Karpas-422 (cell line): ENCODE data around the gene SLC6A1. TPM values are rescaled to one million over a fixed set of nuclear protein-coding genes. Genes with fewer than 3 reads are reported as not detected.

Experiments
- DNase-seq: peaks from one replicate; pipeline ENCODE4 v3.0.0-alpha.2; 2015
- H2AFZ ChIP-seq: fragments of 200-600 bp; sonication (generic); 2 replicates; pipeline ENCODE4 v1.6.1; 2014; ENCODE audit warnings: antibody characterized with exemption, low read length, mixed read lengths
- H3K27ac ChIP-seq: fragments of 200-600 bp; sonication (generic); 2 replicates; pipeline ENCODE4 v1.5.1; 2014; ENCODE audit warnings: mild to moderate bottlenecking, low read length, moderate library complexity
- H3K27me3 ChIP-seq: fragments of 200-600 bp; sonication (generic); 2 replicates; pipeline ENCODE4 v1.6.1; 2014; ENCODE audit warnings: low read length, mixed read lengths
- H3K36me3 ChIP-seq: fragments of 200-600 bp; sonication (generic); 2 replicates; pipeline ENCODE4 v1.6.1; 2014; ENCODE audit warnings: low read length, mixed read lengths; ENCODE audit not compliant: insufficient read depth
- H3K4me1 ChIP-seq: fragments of 200-600 bp; sonication (generic); 2 replicates; pipeline ENCODE4 v1.6.1; 2014; ENCODE audit warnings: mild to moderate bottlenecking, low read length, mixed read lengths
- H3K4me2 ChIP-seq: fragments of 200-600 bp; sonication (generic); 2 replicates; pipeline ENCODE4 v1.6.1; 2014; ENCODE audit warnings: low read length, low read depth, mild to moderate bottlenecking; ENCODE audit not compliant: poor library complexity, severe bottlenecking
- H3K4me3 ChIP-seq: fragments of 200-600 bp; sonication (generic); 2 replicates; pipeline ENCODE4 v1.5.1; 2014; ENCODE audit warnings: mild to moderate bottlenecking, antibody characterized with exemption, low read length, mixed read lengths
- H3K79me2 ChIP-seq: fragments of 200-600 bp; sonication (generic); 2 replicates; pipeline ENCODE4 v1.6.1; 2014; ENCODE audit warnings: mild to moderate bottlenecking, low read length, mixed read lengths
- H3K9ac ChIP-seq: fragments of 200-600 bp; sonication (generic); 2 replicates; pipeline ENCODE4 v1.6.0; 2014; ENCODE audit warnings: low read length
- H3K9me2 ChIP-seq: fragments of 200-600 bp; sonication (generic), shearing (Covaris generic); replicated peaks from 2 replicates; pipeline ENCODE4 v1.6.0; 2014; ENCODE audit warnings: mild to moderate bottlenecking, low read length, moderate library complexity; ENCODE audit not compliant: insufficient read depth
- H3K9me3 ChIP-seq: fragments of 300-700, 200-600 bp; sonication (generic); 2 replicates; pipeline ENCODE4 v1.6.1; 2014; ENCODE audit warnings: low read length, mixed read lengths
- H4K20me1 ChIP-seq: fragments of 200-600 bp; sonication (generic); 2 replicates; pipeline ENCODE4 v1.6.1; 2014; ENCODE audit warnings: mild to moderate bottlenecking, antibody characterized with exemption, low read length, low read depth; ENCODE audit not compliant: insufficient read depth
- total RNA-seq: library from RNA; depleted of rRNA; stranded (reverse); fragments of >200 nt; shearing (Covaris generic); gene quantifications from 2 replicates; pipeline ENCODE4 v1.2.3, GENCODE V29; 2014; ENCODE audit warnings: low replicate concordance

Gene SLC6A1
- total RNA-seq, 1 experiment from 2014 or later, result not detected

GRCh38 chr3:10961921-10962320 lies 30.6 kb upstream of the SLC6A1 start:
- Histone ChIP-seq H3K4me3 (no peak overlapping the region), H2AFZ (no peak overlapping the region), H3K27ac (no peak overlapping the region), H3K4me1 (no peaks in the 10 kb centered on the region), H3K9me3 (no peaks in the 10 kb centered on the region), H3K9ac (no peak overlapping the region), H3K27me3 (no peaks in the 10 kb centered on the region), H3K79me2 (no peaks in the 10 kb centered on the region), H3K36me3 (no peaks in the 10 kb centered on the region), H3K9me2 (no peaks in the 10 kb centered on the region), H3K4me2 (no peak overlapping the region), H4K20me1 (no peaks in the 10 kb centered on the region; the same call in 1 of the 2 replicates)
- no peak for DNase-seq

GRCh38 chr3:10962481-10963036 lies 30.0 kb upstream of the SLC6A1 start:
- H3K9ac ChIP-seq, result no peak overlapping the region
- H3K79me2 ChIP-seq, result no peaks in the 10 kb centered on the region
- H3K9me2 ChIP-seq, result no peaks in the 10 kb centered on the region
- no peaks in the 10 kb centered on the region for H3K4me1 ChIP-seq
- H3K9me3 ChIP-seq, result no peaks in the 10 kb centered on the region
- no peaks in the 10 kb centered on the region for H3K36me3 ChIP-seq
- no peaks in the 10 kb centered on the region for H3K27me3 ChIP-seq
- no peak overlapping the region for H3K4me3 ChIP-seq
- no peak overlapping the region for H2AFZ ChIP-seq
- no peak overlapping the region for H3K4me2 ChIP-seq
- no peak for DNase-seq
- H3K27ac ChIP-seq, result no peak overlapping the region
- H4K20me1 ChIP-seq, result no peaks in the 10 kb centered on the region; the same call in 1 of the 2 replicates

GRCh38 chr3:10964537-10965167 lies 27.9 kb upstream of the SLC6A1 start:
- no peak overlapping the region for H2AFZ ChIP-seq
- H3K9me2 ChIP-seq, result no peaks in the 10 kb centered on the region

GRCh38 chr3:10968401-10968800 lies 24.1 kb upstream of the SLC6A1 start:
- Histone ChIP-seq H3K9ac (no peak overlapping the region), H4K20me1 (no peaks in the 10 kb centered on the region), H3K4me1 (no peaks in the 10 kb centered on the region), H3K36me3 (no peaks in the 10 kb centered on the region), H3K27me3 (no peaks in the 10 kb centered on the region), H3K4me3 (no peak overlapping the region), H3K4me2 (no peak overlapping the region), H3K9me2 (no peaks in the 10 kb centered on the region), H2AFZ (no peak overlapping the region), H3K27ac (no peak overlapping the region), H3K9me3 (no peaks in the 10 kb centered on the region), H3K79me2 (no peaks in the 10 kb centered on the region)
- no peak for DNase-seq

More at GRCh38 chr3:10964537-10965167, 27.9 kb upstream of the SLC6A1 start:
- H4K20me1 ChIP-seq, result no peaks in the 10 kb centered on the region; the same call in 1 of the 2 replicates
- no peaks in the 10 kb centered on the region for H3K79me2 ChIP-seq
- no peaks in the 10 kb centered on the region for H3K4me1 ChIP-seq
- no peak overlapping the region for H3K4me3 ChIP-seq
- no peak overlapping the region for H3K9ac ChIP-seq
- peak; percentile 65 for DNase-seq
- no peaks in the 10 kb centered on the region for H3K9me3 ChIP-seq
- H3K36me3 ChIP-seq, result no peaks in the 10 kb centered on the region
- H3K27me3 ChIP-seq, result no peaks in the 10 kb centered on the region
- H3K4me2 ChIP-seq, result no peak overlapping the region
- H3K27ac ChIP-seq, result no peak overlapping the region

GRCh38 chr3:10970306-10970960 lies 22.1 kb upstream of the SLC6A1 start:
- Histone ChIP-seq H3K4me2 (no peak overlapping the region), H3K4me1 (no peaks in the 10 kb centered on the region), H2AFZ (no peak overlapping the region)

DNA sequence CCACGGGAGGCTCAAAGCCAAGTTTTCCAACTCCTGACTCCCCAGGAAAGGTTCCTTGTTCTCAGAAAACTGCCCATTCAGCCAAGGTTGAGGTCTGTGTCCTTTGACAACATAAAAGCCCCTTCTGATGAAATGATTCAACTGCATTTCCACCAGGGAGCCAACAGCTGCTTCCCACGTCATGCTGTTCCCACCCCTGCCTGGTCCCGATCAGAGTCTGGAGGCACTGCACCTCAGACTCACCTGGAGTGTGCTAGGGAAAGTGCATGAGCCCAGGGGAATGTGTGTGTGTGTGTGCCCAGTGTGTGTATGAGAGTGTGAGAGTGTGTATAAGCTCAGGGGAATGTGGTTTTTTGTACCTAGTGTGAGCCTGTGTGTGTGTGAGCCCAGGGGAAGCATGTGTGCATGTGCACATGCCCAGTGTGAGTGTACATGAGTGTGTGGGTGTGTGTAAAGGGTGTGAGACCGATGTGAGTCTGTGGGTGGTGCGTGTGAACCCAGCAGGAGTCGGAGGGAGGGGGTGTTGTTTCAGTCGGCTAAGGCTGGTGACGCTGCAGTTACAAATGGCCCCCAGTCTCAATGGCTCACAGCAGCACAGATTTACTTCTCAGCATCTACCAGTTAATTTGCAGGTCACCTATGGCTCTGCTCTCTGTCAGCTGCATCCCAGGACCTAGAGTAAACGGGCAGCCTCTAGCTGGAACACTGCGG lies 20.3 kb upstream of the SLC6A1 start:
- H3K4me2 ChIP-seq, result no peak overlapping the region
- H2AFZ ChIP-seq, result no peak overlapping the region
- no peaks in the 10 kb centered on the region for H3K27me3 ChIP-seq
- H3K9ac ChIP-seq, result no peak overlapping the region
- no peaks in the 10 kb centered on the region; the same call in 1 of the 2 replicates for H3K9me3 ChIP-seq
- H3K4me3 ChIP-seq, result no peak overlapping the region
- no peaks in the 10 kb centered on the region for H3K9me2 ChIP-seq
- H3K27ac ChIP-seq, result no peak overlapping the region
- no peaks in the 10 kb centered on the region for H3K36me3 ChIP-seq
- H3K79me2 ChIP-seq, result no peaks in the 10 kb centered on the region
- H4K20me1 ChIP-seq, result no peaks in the 10 kb centered on the region
- no peaks in the 10 kb centered on the region for H3K4me1 ChIP-seq
- no peak for DNase-seq

More at GRCh38 chr3:10970306-10970960, 22.1 kb upstream of the SLC6A1 start:
- Histone ChIP-seq H3K9me3 (no peaks in the 10 kb centered on the region), H3K4me3 (no peak overlapping the region), H3K79me2 (no peaks in the 10 kb centered on the region), H3K9ac (no peak overlapping the region), H3K27me3 (no peaks in the 10 kb centered on the region), H3K27ac (no peak overlapping the region), H3K9me2 (no peaks in the 10 kb centered on the region), H4K20me1 (no peaks in the 10 kb centered on the region), H3K36me3 (no peaks in the 10 kb centered on the region)
- no peak for DNase-seq

DNA sequence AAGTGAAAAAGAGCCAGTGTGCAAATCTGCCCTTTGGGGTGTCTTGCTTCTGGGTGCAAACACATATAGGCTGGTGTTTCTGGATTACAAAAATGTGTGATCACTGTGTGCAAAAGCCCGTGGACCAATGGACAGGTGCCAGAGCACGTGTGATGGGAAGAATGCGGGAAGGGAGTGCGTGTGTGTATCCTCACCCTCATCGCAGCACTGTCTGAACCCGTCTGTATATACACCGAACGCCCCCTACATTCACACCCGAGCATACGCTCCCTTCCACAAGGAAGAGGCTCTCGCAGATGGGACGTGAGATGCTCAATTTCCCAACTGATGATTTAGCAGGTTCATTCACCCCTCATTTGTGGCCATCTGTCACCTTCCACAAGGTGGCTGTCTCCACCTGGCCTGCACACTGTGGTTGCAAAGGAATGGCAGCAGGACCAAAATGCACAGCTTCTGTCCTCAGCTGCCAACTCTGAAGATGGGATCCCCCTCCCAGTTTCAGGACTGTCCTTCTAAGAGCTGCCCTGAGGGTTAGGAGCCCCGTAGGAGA lies 19.4 kb upstream of the SLC6A1 start:
- no peak overlapping the region for H2AFZ ChIP-seq
- H3K4me3 ChIP-seq, result no peak overlapping the region
- H3K9me2 ChIP-seq, result no peaks in the 10 kb centered on the region
- no peaks in the 10 kb centered on the region for H3K36me3 ChIP-seq
- no peak overlapping the region for H3K9ac ChIP-seq
- no peak overlapping the region for H3K4me2 ChIP-seq
- no peaks in the 10 kb centered on the region; the same call in 1 of the 2 replicates for H3K9me3 ChIP-seq
- DNase-seq, result no peak
- no peaks in the 10 kb centered on the region for H3K4me1 ChIP-seq
- H3K27me3 ChIP-seq, result no peaks in the 10 kb centered on the region
- no peak overlapping the region for H3K27ac ChIP-seq
- no peaks in the 10 kb centered on the region for H3K79me2 ChIP-seq
- no peaks in the 10 kb centered on the region for H4K20me1 ChIP-seq

GRCh38 chr3:10974131-10974530 lies 18.4 kb upstream of the SLC6A1 start:
- DNase-seq, result no peak
- no peaks in the 10 kb centered on the region; the same call in 1 of the 2 replicates for H3K9me3 ChIP-seq

More at GRCh38 chr3:10974131-10974530, 18.4 kb upstream of the SLC6A1 start:
- no peak overlapping the region for H3K4me2 ChIP-seq
- no peak overlapping the region for H3K27ac ChIP-seq
- H3K27me3 ChIP-seq, result no peaks in the 10 kb centered on the region
- no peaks in the 10 kb centered on the region for H3K36me3 ChIP-seq
- H3K4me3 ChIP-seq, result no peak overlapping the region
- H4K20me1 ChIP-seq, result no peaks in the 10 kb centered on the region
- no peak overlapping the region for H2AFZ ChIP-seq
- no peaks in the 10 kb centered on the region for H3K4me1 ChIP-seq
- H3K9ac ChIP-seq, result no peak overlapping the region
- no peaks in the 10 kb centered on the region for H3K9me2 ChIP-seq
- H3K79me2 ChIP-seq, result no peaks in the 10 kb centered on the region
